GM12875 (cell line): ENCODE results near the gene COL26A1.
"Not testable (repeated sequence)": the region's sequence is repeated elsewhere in the genome, so short reads cannot be mapped to it uniquely, and the experiment has no call there.

Experiments
- H3K4me3 ChIP-seq: one replicate; pipeline ENCODE4 v1.5.1; 2011; ENCODE audit warnings: low read depth, low read length, control low read depth
- CTCF ChIP-seq: IDR thresholded peaks from 2 replicates; pipeline ENCODE4 v1.5.1; 2011; ENCODE audit warnings: low read depth, mild to moderate bottlenecking, control low read depth, inconsistent platforms, low read length, moderate library complexity, borderline replicate concordance; ENCODE audit not compliant: insufficient read depth

Gene COL26A1

GRCh38 chr7:101332026-101332425 lies 30.6 kb upstream of the COL26A1 start:
- TF ChIP-seq CTCF = no peak
- H3K4me3 ChIP-seq = no peak overlapping the region

- no peak overlapping the region for H3K4me3 ChIP-seq
Observed at GRCh38 chr7:101333912-101334311, 28.8 kb upstream of the COL26A1 start.

GRCh38 chr7:101340379-101340778 lies 22.3 kb upstream of the COL26A1 start:
- H3K4me3 ChIP-seq = no peak overlapping the region
- no peak for TF ChIP-seq CTCF

More at GRCh38 chr7:101333912-101334311, 28.8 kb upstream of the COL26A1 start:
- no peak for TF ChIP-seq CTCF

- H3K4me3 ChIP-seq = no peak overlapping the region
- no peak for TF ChIP-seq CTCF
Observed at GRCh38 chr7:101342892-101343291, 19.8 kb upstream of the COL26A1 start.

- no peak for TF ChIP-seq CTCF
- no peak overlapping the region for H3K4me3 ChIP-seq
Observed at GRCh38 chr7:101347477-101347876, 15.2 kb upstream of the COL26A1 start.

- not testable (repeated sequence) for H3K4me3 ChIP-seq
Observed at GRCh38 chr7:101348456-101349067, 14.1 kb upstream of the COL26A1 start.

- H3K4me3 ChIP-seq = not testable (repeated sequence)
Observed at GRCh38 chr7:101349300-101349699, 13.4 kb upstream of the COL26A1 start.

- TF ChIP-seq CTCF = no peak
- H3K4me3 ChIP-seq = no peak overlapping the region
Observed at GRCh38 chr7:101352920-101353308, 9.8 kb upstream of the COL26A1 start.
